GM21367 (cell line): ENCODE data around the gene LRTM2.

Experiments used
- ATAC-seq: cut with Tn5 transposase; IDR thresholded peaks from one replicate; pipeline ENCODE4 v1.9.1; 2021; ENCODE audit not compliant: unreplicated experiment

LRTM2 gene

DNA sequence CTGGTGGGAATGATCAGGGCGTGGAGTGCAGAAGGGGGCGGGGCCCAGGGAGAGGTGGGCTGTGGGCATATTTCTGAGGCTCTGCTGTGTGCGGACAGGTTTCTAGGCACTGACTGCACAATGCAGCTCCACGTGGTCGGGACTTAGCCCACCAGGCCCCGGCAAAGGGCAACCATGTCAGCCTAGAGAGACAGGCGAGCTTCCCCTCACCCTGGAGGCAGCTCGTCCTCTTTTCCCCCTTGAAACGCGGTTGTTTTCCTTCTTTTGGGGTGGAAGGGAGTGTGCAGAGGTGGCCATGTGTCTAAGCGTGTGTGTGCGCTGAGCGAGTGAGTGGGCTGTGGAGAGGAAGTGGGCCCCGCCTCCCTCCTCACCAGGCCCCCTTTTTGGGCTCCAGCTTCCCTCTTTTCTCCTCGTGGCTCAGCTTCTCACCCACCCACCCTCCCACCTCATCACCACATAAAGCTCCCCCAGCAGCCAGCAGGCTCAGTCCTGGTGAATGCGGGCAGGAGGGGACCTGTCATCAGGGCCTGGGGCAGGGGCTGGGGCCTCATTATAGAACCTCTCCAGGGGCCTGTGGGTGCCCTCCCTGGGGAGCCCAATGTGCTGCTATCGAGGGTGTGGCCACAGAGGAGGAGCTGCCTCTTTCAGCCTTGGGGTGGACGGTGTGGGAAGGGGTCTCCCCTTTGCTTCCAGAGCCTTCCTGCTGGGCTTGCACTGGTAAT lies 22.0 kb downstream of the LRTM2 start:
- ATAC-seq: no peak

DNA sequence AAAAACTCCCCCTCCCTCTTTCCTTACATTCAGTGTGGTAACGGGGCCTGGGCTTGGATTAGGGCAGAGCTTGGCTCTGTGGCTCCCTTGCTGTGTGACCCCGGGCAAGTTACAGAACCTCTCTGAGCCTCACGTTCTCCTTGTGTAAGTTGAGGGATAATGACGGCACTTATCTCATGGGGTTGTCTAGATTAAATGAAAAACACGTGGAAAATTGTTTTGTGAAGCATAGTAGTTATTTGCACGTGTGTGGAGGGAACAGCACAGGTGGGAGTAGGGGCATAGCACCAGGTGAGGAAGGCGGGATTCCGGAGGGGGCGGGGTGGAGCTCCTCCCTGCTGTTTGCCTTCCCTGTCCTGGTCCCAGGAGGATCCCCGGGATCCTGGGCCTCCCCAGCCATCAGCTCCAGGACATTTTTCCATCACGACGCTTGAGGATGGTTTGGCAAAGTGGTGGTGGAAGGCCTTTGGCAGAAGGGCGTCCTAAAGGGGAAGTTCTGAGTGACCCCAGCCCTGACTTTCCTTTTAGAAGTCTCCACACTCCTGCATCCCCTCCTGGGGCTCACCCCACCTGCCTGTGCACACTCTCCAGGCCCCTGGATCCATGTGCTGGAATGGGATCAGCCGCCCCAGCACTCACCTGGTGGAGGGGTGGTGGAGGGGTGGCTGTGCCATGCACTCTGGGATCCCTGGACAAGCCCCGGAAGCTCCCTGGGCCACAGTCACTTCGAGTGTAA lies 22.7 kb downstream of the LRTM2 start:
- ATAC-seq: no peak

DNA sequence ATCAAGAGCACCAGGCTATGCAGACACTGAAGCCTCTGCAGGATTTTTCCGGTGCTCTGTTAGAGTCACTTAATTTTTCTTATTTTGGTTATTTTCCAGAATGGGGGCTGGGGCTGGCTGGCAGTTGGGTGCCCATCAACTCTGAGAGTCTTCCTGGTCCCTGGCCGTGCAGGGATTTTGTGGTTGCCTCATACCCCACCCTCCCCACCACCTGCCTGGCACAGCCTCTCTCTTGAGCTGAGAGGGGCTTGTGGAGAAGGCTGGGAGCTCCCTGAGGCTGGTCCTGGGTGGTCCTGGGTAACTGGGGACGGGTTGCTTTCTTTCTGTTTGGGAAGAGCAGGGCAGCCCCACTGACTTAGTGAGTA lies 23.3 kb downstream of the LRTM2 start:
- ATAC-seq: no peak

DNA sequence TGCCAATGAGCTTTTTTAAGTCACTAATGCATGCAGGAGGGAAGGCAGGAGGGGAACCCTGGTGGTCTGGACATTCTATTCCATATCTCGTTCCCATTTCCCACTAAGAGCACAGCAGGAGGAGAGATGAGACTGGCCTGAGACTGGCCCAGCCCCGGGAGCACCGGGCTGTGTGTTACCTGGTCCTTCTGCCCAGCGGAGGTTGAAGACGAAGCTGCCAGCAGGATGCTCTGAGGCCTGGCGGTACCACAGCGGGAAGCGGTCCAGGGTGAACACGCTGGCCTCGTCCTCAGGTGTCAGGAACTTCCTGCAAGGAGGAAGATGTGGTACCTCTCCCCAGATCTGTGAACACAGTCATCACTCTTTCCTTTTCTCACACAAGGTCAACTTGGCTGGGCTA lies 23.9 kb downstream of the LRTM2 start:
- ATAC-seq: no peak

DNA sequence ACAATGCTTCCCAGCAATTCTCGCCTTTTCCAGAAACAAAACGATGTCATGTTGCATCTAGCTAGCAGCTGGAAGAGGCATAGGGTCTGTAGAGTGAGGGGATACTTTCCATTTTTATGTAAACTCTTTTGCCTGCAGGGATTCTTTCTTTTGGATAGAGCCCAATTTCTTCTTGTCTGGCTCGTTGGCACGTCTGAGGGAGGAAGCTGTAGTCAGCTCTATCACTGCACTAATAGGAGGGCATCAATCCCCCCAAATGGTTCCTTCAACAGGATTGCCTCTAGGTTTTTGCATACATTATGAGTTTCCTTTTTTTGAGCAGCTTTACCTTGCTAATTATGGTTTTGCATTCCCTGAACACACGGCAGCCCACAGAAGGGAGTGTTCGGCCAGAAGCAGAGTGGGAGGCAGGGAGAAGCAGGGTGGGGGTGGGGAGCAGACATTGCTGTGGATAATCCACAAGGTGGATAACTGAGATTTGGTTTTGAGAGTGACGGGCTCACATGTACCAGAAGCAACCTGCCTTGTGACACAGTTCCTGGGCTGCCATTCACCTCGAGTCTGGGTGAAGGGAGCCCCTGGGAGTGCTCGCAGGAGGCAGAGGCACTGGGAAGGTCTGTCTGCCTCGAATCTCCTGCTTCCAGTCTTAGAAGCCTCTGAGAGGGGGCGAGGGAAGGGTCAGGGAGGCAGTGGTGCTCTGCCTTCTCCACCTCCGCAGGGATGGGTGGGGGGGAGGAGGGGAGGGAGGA lies 24.5 kb downstream of the LRTM2 start:
- ATAC-seq: no peak

DNA sequence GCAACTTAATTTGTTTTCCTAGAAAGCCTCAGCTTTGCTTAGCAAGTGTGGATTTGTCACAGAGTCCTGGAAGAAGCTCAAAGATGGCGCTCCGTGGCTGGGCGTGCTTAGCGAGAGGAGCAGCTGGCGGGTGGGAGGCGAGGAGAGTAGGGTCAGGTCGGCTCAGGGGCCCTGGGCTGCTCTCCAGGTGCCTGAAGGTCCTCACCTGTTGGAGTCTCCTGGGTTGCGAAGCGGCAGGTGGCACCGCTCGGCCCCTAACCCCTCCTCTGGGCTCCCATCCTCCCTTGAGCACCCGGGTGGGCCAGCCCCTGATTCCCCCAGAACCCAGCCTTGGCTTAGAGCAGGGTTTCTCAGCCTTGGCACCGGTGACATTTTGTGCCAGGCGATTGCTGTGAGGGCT lies 25.1 kb downstream of the LRTM2 start:
- ATAC-seq: no peak

DNA sequence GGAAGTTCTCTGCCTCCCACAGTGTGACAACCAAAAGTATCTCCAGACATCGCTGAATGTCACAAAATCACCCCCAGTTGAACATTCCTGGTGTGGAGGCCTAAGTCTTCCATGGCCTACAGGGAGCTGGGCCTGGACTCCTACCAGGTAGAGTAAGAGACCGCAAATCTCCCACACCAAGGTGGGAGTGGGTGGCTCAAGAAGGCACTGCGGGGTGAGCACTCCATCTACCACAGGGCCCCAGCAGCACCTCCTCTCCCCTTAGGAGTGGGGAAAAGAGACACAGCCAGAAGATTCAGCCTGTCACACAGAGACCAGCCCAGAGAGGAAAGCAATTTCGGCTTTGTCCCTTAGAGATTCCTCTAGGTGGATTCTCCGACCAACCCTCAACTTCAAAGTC lies 25.5 kb downstream of the LRTM2 start:
- ATAC-seq: no peak

DNA sequence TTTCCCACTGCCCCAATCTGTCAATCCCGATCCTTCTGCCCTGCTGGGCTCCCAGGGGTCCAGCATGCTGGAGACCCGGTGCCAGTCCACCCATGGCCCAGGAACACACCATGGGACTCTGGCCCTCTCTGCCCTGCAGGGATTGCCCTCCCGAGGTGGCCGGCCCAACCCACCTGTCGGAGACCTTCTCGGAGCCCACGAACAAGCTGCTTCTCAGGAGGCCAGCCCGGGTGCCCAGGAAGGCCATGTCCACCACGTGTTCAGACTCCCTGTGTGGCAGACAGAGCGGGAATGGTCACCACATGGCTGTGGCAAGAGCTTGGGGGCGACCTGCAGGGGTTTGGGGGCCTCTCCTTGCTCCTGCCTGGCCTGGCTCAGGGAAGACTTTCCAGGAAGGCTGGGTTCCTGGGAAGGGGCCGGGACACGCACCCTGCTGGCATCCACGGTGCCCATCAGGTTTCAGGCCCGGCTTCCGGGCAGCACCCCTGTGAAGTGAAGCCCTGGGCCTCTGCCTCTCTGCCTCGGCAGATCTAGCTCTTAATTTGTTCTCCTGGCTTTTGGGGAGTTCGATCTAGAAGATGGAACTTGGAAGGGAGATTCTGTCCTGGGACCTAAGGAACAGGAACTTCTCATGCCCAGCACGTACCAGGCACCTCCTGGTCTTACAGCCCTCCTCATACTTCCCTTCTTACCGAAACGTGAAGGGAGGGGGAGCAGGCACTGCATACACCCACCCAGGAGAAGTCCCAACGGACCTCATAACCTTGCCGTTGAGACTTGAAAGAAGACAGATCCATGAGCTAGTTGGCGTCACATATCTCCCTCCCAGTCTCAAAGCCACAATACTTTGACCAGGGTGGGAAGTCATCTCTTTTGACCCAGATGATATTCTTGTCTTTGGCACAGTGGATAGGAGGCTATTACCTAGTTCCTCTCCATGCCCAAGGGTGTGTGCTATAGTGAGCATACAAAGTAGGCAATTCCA lies 26.3 kb downstream of the LRTM2 start:
- no peak for ATAC-seq

DNA sequence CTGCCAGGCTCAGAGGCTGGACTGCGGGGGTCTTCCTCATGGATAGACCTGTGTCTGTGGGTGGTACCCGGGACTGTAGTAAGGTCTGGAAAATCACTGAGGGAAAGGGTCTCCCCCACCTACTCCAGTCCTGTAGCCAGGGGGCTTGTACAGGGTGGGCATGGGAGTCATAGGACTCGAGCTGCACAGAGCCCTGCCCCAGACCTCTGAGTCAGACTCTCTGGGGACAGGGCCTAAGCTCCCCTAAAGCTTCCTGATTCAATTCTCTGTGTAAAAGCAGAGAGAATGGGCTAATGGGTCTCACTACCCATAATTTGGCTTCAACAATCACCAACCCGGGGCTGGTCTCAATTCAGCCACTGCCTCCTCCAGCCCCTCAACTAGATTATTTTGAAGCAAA lies 27.0 kb downstream of the LRTM2 start:
- ATAC-seq: no peak

DNA sequence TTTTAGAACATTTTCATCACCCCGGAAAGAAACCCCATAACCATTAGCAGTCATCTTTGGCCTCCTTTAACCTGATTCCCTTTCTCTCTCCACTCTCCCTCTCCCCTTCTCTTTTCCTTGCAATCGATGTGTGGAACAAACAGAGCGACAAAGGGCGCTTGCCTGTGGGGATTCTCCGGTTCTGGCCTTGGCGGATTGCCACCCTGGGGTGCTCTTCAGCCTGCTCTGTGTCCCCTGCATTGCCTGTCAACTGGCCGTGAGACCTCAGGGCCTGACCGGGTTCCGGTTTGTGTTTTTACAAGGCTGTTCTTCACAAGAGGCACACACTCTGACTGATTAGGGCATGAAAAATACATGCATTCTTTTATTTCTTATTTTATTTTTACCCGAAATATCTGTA lies 27.8 kb downstream of the LRTM2 start:
- ATAC-seq: no peak

DNA sequence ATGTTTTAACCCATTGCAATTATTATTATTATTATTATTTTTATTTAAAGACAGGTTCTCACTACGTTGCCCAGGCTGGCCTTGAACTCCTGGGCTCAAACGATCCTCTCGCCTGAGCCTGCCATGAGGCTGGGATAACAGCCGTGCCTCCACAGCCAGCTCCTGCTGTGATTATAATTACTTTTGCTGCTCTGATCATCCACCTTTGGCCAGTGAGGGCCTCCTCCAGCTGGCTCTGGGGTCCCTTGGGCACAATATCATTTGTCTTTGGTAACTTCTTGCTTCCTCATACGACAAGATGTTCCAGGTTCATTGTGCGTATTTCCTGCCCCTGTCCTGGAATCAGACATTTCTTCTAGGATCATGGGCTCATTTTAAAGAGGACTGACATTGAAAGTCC lies 28.4 kb downstream of the LRTM2 start:
- no peak for ATAC-seq

DNA sequence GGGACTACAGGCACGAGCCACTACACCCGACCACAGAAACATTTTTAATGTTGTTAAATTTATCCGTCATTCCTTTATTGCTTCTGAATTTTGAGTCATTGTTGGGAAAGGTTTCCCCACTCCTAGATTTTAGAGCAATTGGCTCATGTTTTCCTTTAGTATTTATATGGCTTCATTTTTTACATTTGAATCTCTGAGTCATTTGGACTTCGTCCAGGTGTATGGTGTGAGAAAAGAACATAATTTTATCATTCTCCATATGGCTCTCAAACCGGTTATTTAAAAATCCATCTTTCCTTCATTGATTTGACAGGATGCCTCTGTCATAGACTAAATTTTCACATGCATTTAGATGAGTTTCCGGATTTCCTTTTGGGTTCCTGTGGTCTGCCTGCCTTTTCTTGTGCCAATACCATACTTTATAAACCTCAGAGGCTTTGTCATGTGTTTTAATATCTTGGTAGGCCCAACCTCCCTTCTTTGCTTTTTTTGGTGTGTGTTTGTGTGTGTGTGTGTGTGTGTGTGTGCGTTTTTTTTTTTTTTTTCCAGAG lies 30.9 kb downstream of the LRTM2 start:
- ATAC-seq: no peak

DNA sequence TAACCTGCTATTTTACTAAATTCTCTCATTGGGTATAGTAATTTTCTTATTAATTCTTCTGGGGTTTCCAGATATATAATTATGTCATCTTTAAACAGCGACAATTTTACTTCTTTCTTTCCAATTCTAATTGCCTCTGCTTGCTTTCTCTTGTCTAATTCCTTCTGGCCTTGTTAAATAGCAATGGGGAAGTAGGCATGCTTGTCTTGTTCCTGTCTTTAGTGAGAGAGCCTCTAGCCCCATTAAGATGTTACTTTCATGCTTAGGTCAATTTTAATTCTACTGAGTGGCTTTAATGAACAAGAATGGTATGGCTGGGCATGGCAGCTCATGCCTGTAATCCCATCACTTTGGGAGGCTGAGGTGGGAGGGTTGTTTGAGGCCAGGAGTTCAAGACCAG lies 31.7 kb downstream of the LRTM2 start:
- no peak for ATAC-seq

DNA sequence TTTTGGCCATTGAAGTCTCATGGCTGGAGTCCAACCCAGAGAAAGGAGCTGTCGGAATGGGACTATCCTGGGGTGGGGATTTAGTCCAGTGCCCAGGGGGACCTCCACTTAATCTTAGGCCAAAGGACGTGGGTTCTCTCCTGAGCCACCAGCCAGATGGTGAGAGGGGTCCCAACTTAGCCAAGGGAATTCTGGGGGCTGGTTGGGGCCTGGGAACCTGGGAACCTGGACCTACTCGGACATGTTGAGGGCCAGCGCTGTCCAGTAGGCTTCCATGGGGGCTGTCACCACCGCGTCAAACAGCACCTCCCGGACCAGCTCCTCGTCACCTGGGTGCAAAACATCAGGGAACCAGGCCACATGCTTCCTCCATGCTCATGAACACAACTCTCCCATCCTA lies 33.4 kb downstream of the LRTM2 start:
- no peak for ATAC-seq

DNA sequence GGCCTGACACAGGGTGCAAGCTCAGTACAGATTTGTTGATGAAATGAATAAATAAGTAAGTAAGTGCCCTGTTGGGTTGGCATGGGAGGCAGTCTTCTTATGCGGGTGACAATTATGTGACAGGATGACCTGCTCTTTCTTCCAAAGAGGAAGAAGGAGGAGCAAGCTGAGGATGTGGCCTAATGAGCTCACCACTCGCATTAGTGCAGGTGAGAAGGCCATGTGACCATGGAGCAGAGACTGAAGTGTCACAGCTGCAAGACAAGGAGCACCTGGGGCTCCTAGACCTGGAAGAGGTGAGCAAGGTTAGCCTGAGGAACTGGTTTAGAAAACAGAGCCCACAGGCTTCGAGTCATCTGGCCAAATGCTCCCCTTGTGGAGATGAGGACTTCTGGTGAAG lies 34.9 kb downstream of the LRTM2 start:
- ATAC-seq: no peak

DNA sequence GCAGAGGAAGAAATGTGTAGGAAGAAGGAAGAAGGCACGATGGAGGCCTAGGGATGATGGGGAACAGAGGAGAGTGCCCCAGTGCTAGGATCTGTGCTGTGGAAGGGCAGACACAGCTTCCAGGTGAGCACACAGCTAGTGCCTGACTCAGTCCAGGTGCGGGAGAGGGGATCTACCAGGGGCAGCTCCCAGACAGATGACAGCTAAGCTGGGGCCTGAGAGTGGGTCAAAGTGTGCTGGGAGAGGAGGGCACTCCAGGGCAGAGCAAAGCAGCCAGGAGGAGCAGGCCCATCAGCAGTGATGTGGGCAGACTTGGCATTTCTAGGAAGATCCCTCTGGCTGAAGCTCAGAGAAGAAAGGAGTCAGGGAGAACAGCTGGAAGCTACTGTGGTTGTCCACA lies 36.7 kb downstream of the LRTM2 start:
- ATAC-seq: no peak

DNA sequence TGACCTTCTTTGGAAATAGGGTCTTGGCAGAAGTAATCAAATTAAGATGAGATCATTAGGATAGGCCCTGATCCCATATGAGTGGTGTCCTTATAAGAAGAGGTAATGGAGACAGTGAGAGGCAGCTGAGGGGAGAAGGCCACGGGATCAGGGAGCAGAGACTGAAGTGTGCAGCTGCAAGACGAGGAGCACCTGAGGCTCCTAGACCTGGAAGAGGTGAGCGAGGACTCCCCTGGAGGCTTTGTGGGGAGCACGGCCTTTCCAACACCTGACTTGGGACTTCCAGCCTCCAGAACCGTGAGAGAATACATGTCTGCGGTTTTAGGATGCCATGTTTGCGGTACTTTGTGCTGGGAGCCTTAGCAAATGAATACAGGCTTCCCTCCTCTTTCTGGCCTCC lies 37.5 kb downstream of the LRTM2 start:
- ATAC-seq: no peak

DNA sequence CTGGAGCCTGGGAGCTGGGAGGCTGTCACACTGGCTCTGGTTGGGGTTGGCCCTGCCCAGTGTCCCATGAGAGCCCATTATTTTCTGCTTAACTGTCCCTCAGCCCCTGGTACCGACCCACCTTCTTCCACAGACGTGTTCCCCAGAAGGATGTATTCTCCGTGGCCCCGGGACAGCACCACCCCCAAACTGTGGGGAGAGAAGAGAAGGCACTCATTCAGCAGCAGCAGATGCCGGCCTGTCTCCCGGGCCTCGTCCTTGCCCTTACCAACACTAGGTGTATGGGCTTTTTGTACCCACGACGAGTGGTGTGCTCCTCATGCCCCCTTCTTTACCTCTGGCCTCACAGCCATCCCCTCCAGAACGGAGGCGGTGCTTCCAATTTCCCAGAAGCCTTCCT lies 38.1 kb downstream of the LRTM2 start:
- ATAC-seq: no peak

DNA sequence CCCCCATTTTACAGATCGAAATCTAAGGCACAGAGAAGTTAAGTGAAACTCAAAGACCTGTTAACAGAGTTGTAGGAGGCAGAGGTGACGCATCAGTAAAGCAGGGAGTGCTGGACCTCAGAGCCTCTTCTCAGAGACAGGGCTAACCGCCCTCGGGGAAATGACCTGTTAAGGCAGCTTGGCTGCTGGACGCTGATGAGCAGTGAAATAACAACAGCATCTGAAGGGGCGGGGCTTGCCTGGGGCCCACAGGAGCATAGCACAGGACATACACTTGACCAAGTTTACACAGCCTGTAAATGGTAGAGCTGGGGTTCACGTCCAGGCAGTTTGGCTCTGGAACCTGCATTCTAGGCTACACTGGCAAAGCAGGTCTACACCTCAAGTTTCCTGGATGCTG lies 39.3 kb downstream of the LRTM2 start:
- no peak for ATAC-seq

DNA sequence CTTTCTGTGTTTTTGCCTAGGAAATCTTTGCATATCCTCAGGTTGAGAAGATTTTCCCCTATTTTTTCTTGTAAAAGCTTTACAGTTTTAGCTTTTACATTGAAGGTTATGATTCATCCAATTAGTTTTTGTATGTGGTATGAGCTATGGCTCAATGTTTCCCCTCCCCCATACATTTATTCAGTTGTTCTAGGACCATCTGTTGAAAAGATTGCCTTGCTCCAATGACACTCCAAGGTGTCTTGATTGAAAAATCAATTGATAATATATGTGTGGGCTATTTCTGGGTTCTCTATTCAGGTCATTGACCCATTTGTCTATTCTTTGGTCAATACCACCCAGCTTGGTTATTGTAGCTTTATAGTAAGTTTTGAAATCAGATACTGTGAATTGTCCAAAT lies 42.6 kb downstream of the LRTM2 start:
- no peak for ATAC-seq

DNA sequence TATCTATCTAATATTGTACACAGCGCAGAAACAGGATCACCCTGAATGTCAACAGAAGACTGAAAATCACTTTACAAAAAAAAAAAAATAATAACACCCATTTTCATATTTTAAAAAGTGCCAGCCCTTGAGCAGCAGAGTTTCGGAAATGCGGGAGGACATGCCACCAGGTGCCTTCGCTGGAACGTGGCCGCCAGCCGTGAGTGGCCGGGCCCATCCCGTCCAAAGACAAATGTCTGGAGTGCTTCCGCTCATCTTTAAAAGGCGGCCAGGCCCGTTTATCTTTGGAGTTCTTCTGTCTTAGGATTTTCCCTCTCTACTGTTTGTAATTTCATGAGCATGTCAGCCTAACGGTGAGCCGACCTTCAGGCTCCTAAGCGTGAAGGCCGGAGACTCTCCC lies 43.5 kb downstream of the LRTM2 start:
- no peak for ATAC-seq
